ENCODE results near the gene TAS2R19. TPM values are rescaled to one million over a fixed set of nuclear protein-coding genes. Genes with fewer than 3 reads are reported as not detected.

The TAS2R19 gene, protein sequence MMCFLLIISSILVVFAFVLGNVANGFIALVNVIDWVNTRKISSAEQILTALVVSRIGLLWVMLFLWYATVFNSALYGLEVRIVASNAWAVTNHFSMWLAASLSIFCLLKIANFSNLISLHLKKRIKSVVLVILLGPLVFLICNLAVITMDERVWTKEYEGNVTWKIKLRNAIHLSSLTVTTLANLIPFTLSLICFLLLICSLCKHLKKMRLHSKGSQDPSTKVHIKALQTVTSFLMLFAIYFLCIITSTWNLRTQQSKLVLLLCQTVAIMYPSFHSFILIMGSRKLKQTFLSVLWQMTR
- total RNA-seq: 10 to 100 TPM in 1 of 2 donors, 1 to 10 TPM in 1; 3.2 to 25.0 TPM
- under 1 TPM; 0.13 to 0.14 TPM for polyA plus RNA-seq
- long read RNA-seq, donor 1: 0 reads
- long read RNA-seq, donor 2, partial matches to known transcripts: 0 of 1 reads
- long read RNA-seq, donor 2, other reads (novel, unspliced or antisense): 0 of 1 reads
- long read RNA-seq, donor 3, partial matches to known transcripts: 0 of 3 reads
- long read RNA-seq, donor 3, other reads (novel, unspliced or antisense): 0 of 3 reads
- long read RNA-seq, donor 4: 0 reads
- long read RNA-seq, donor 5, partial matches to known transcripts: 0 of 1 reads
- long read RNA-seq, donor 5, other reads (novel, unspliced or antisense): 0 of 1 reads

DNA sequence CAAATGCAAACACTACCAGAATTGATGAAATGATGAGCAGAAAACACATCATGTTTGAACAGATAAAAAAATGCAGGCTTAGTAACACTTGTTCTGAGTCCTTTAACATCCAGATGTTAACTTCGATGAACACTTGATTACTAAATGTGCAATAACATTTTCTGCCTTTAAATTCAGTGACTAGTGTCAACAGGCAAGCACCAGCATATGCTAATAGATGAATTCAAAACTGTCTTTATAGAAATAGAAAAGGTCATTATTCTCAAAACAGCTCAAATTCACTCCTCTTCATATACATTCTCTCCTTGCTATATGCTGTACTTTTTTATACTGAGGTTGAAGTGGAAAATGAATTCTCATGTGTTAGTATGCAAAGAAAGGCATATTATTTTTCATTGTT is at the start of gene TAS2R19:
Gene TAS2R19 (minus strand): TSS at position 101 of the 400 bp plus-strand sequence. CDS start 49 bp downstream, at position 52.
- ATAC-seq (ENCODE audit: insufficient read depth, low FRiP score): no peak
- Histone ChIP-seq H3K9ac (ENCODE audit: insufficient read depth in 1 of 2, low read length in 2 of 2) (no peak within 1 kb of the TSS), H3K27ac (ENCODE audit: low read depth in 1 of 2, low read length in 1 of 2) (no peak within 1 kb of the TSS), H3K36me3 (ENCODE audit: control insufficient read depth in 4 of 4, insufficient read depth in 4 of 4, low read length in 4 of 4) (peaks cover 0 to 5% (median 1%) of the 10 kb centered on the region in 4 donors), H3K9me3 (ENCODE audit: control insufficient read depth in 4 of 4, insufficient read depth in 3 of 4, low read length in 3 of 4) (no peaks in the 10 kb centered on the region), H3K4me3 (no peak within 1 kb of the TSS), H3K4me1 (ENCODE audit: control insufficient read depth in 5 of 5, insufficient read depth in 5 of 5, low read length in 5 of 5) (peaks cover 0 to 3% (median 0%) of the 10 kb centered on the region in 5 donors), H3K27me3 (ENCODE audit: control insufficient read depth in 3 of 3, insufficient read depth in 3 of 3, low read length in 2 of 3) (no peaks in the 10 kb centered on the region)
- DNase-seq: no peak
- WGBS, 2 donors: 85 to 95% methylated on average over 1 of the region's 1 CpG
- TF ChIP-seq, protein P1, sequence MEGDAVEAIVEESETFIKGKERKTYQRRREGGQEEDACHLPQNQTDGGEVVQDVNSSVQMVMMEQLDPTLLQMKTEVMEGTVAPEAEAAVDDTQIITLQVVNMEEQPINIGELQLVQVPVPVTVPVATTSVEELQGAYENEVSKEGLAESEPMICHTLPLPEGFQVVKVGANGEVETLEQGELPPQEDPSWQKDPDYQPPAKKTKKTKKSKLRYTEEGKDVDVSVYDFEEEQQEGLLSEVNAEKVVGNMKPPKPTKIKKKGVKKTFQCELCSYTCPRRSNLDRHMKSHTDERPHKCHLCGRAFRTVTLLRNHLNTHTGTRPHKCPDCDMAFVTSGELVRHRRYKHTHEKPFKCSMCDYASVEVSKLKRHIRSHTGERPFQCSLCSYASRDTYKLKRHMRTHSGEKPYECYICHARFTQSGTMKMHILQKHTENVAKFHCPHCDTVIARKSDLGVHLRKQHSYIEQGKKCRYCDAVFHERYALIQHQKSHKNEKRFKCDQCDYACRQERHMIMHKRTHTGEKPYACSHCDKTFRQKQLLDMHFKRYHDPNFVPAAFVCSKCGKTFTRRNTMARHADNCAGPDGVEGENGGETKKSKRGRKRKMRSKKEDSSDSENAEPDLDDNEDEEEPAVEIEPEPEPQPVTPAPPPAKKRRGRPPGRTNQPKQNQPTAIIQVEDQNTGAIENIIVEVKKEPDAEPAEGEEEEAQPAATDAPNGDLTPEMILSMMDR (IDR thresholded peaks at IDR 0.05; ENCODE audit: control extremely low read depth, extremely low read depth): no peak

DNA sequence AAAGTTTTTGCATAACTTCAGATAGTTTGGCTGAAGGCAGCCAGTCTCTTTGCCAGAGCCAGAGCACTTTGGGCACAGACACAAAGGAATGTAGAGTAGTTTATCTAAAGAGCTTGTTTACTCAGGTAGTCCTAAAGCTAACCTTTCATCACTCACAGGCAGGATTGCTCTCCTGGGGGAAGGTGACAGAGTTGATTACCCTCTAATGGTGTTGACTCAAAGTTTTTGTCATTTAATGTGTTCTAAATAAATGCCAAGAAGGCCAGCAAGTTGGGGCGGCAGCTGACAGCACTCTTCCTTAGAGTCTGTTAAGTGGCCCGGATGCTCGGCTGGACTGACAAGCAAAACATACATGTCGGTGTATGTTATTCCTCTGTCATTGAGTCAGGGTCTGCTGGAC is 49.0 kb upstream of the TAS2R19 start:
- ATAC-seq (ENCODE audit: insufficient read depth, low FRiP score) (peak; percentile 31), DNase-seq (peak in 1 of 3 donors; percentile 4)
- WGBS, 2 donors: 65 to 73% methylated on average over 4 of the region's 4 CpGs
- Histone ChIP-seq H3K9ac (ENCODE audit: insufficient read depth in 1 of 2, low read length in 2 of 2) (no peak overlapping the region), H3K27me3 (ENCODE audit: control insufficient read depth in 3 of 3, insufficient read depth in 3 of 3, low read length in 2 of 3) (no peaks in the 10 kb centered on the region), H3K4me1 (ENCODE audit: control insufficient read depth in 5 of 5, insufficient read depth in 5 of 5, low read length in 5 of 5) (peaks cover 0 to 5% (median 0%) of the 10 kb centered on the region in 5 donors), H3K9me3 (ENCODE audit: control insufficient read depth in 4 of 4, insufficient read depth in 3 of 4, low read length in 3 of 4) (no peaks in the 10 kb centered on the region), H3K36me3 (ENCODE audit: control insufficient read depth in 4 of 4, insufficient read depth in 4 of 4, low read length in 4 of 4) (peaks cover 0 to 7% (median 0%) of the 10 kb centered on the region in 4 donors), H3K4me3 (no peak overlapping the region), H3K27ac (ENCODE audit: low read depth in 1 of 2, low read length in 1 of 2) (no peak overlapping the region)
- TF ChIP-seq, protein P1 (IDR thresholded peaks at IDR 0.05; ENCODE audit: control extremely low read depth, extremely low read depth): no peak

DNA sequence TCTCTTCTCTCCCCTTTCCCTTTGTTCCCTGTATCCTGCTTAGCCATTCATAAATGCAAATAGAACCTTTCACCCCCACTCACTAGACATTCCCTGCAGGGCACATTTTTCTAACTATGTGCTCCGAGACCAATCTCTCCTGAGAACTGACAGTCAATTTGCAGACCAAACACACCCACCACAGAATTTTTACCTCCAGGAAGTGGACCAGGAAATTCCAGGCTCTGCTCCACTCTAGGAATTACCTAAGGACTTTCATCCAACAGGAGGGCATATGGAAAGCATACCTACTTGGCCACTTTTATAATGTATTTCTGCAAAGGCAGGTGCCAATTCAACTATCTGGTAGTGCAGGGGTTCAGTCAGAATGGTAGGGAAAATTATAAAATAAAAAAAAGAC is 48.6 kb upstream of the TAS2R19 start:
- H3K27me3 ChIP-seq (ENCODE audit: control insufficient read depth in 3 of 3, insufficient read depth in 3 of 3, low read length in 2 of 3): no peaks in the 10 kb centered on the region
- H3K4me1 ChIP-seq (ENCODE audit: control insufficient read depth in 5 of 5, insufficient read depth in 5 of 5, low read length in 5 of 5): peaks cover 0 to 5% (median 0%) of the 10 kb centered on the region in 5 donors
- TF ChIP-seq, protein P1 (IDR thresholded peaks at IDR 0.05; ENCODE audit: control extremely low read depth, extremely low read depth): no peak
- peaks cover 0 to 7% (median 0%) of the 10 kb centered on the region in 4 donors for H3K36me3 ChIP-seq (ENCODE audit: control insufficient read depth in 4 of 4, insufficient read depth in 4 of 4, low read length in 4 of 4)
- H3K9me3 ChIP-seq (ENCODE audit: control insufficient read depth in 4 of 4, insufficient read depth in 3 of 4, low read length in 3 of 4): no peaks in the 10 kb centered on the region
- ATAC-seq (ENCODE audit: insufficient read depth, low FRiP score) (no peak), DNase-seq (no peak)
- 92 to 100% methylated on average over 1 of the region's 1 CpG for WGBS, 2 donors
- H3K4me3 ChIP-seq: no peak overlapping the region
- no peak overlapping the region for H3K27ac ChIP-seq (ENCODE audit: low read depth in 1 of 2, low read length in 1 of 2)
- H3K9ac ChIP-seq (ENCODE audit: insufficient read depth in 1 of 2, low read length in 2 of 2): no peak overlapping the region
